CD14-positive monocyte (primary cell): ENCODE data around the gene IMPG2. TPM values are rescaled to one million over a fixed set of nuclear protein-coding genes. Genes with fewer than 3 reads are reported as not detected.

Source experiments
- DNase-seq, 3 donors: peaks; one replicate each; pipeline ENCODE4 v3.0.0-alpha.2; 2011 to 2022
- H2AFZ ChIP-seq: 2 replicates; pipeline ENCODE4 v1.6.0; 2012; ENCODE audit warnings: mild to moderate bottlenecking, low read depth, low read length, inconsistent platforms; ENCODE audit not compliant: insufficient read depth, poor library complexity, severe bottlenecking
- H3K27ac ChIP-seq, 2 donors: 1 replicate in 1 of 2; 2 replicates in 1 of 2; pipeline ENCODE4 v1.5.1; 2012 to 2013; ENCODE audit warnings: low read length in 2 of 2, control low read depth in 1 of 2, inconsistent platforms in 1 of 2, low read depth in 1 of 2, mild to moderate bottlenecking in 1 of 2
- H3K27me3 ChIP-seq, 2 donors: one replicate each; pipeline versions ENCODE4 v1.6.0 to v1.6.1; 2011 to 2013; ENCODE audit warnings: low read length in 2 of 2; ENCODE audit not compliant: control insufficient read depth in 2 of 2, insufficient read depth in 2 of 2
- H3K36me3 ChIP-seq, 2 donors: replicated peaks in 1 of 2; 1 replicate in 1 of 2; 2 replicates in 1 of 2; pipeline versions ENCODE4 v1.5.1 to v1.6.1; 2012 to 2013; ENCODE audit warnings: low read length in 2 of 2, control low read depth in 1 of 2, inconsistent platforms in 1 of 2, mild to moderate bottlenecking in 1 of 2; ENCODE audit not compliant: insufficient read depth in 2 of 2, control insufficient read depth in 1 of 2
- H3K4me1 ChIP-seq, 2 donors: 1 replicate in 1 of 2; 2 replicates in 1 of 2; pipeline versions ENCODE4 v1.5.1 to v1.6.1; 2012 to 2013; ENCODE audit warnings: low read length in 2 of 2, control low read depth in 1 of 2, inconsistent platforms in 1 of 2, mild to moderate bottlenecking in 1 of 2, moderate library complexity in 1 of 2; ENCODE audit not compliant: insufficient read depth in 2 of 2, control insufficient read depth in 1 of 2
- H3K4me2 ChIP-seq: replicated peaks from 2 replicates; pipeline ENCODE3; 2012; ENCODE audit warnings: low read length, moderate library complexity, mild to moderate bottlenecking; ENCODE audit not compliant: poor library complexity, severe bottlenecking; ENCODE audit errors: extremely low read depth
- H3K4me3 ChIP-seq, 3 experiments: fragments of 200-600 bp in 1 of 3; sonication (generic) in 1 of 3; replicated peaks in 1 of 3; 1 replicate in 2 of 3; 2 replicates in 1 of 3; pipeline ENCODE4 v1.5.1; 2011 to 2013; ENCODE audit warnings: low read length in 3 of 3, mild to moderate bottlenecking in 3 of 3, control low read depth in 2 of 3, low read depth in 2 of 3, inconsistent platforms in 1 of 3, moderate library complexity in 1 of 3
- H3K79me2 ChIP-seq: 2 replicates; pipeline ENCODE4 v1.6.0; 2012; ENCODE audit warnings: mild to moderate bottlenecking, control low read depth, inconsistent platforms, low read length, moderate library complexity; ENCODE audit not compliant: insufficient read depth
- H3K9ac ChIP-seq: 2 replicates; pipeline ENCODE4 v1.6.0; 2017; ENCODE audit warnings: low read length, mild to moderate bottlenecking; ENCODE audit not compliant: insufficient read depth, poor library complexity, severe bottlenecking
- H3K9me3 ChIP-seq, 2 donors: replicated peaks in 1 of 2; 1 replicate in 1 of 2; 2 replicates in 1 of 2; pipeline versions ENCODE4 v1.5.1 to v1.6.1; 2012 to 2013; ENCODE audit warnings: low read length in 2 of 2, control low read depth in 1 of 2; ENCODE audit not compliant: control insufficient read depth in 1 of 2, insufficient read depth in 1 of 2
- H4K20me1 ChIP-seq: 2 replicates; pipeline ENCODE4 v1.6.0; 2012; ENCODE audit warnings: mild to moderate bottlenecking, low read length, control low read depth, moderate library complexity; ENCODE audit not compliant: insufficient read depth
- H3K27ac Mint-ChIP-seq, 7 donors: one replicate each; pipeline ENCODE4 v1.8.0; 2020; ENCODE audit warnings: mild to moderate bottlenecking in 7 of 7, mixed read lengths in 7 of 7, moderate library complexity in 6 of 7, inconsistent platforms in 2 of 7
- H3K27me3 Mint-ChIP-seq, 3 donors: one replicate each; pipeline ENCODE4 v1.8.0; 2021 to 2022; ENCODE audit warnings: low read depth in 3 of 3, mild to moderate bottlenecking in 3 of 3, mixed read lengths in 3 of 3, moderate library complexity in 3 of 3, inconsistent platforms in 1 of 3
- H3K36me3 Mint-ChIP-seq, 2 donors: one replicate each; pipeline ENCODE4 v1.8.0; 2020; ENCODE audit warnings: mixed read lengths in 2 of 2, inconsistent platforms in 1 of 2, mild to moderate bottlenecking in 1 of 2
- H3K4me1 Mint-ChIP-seq: one replicate; pipeline ENCODE4 v1.8.0; 2020; ENCODE audit warnings: mild to moderate bottlenecking, mixed read lengths
- H3K4me3 Mint-ChIP-seq, 2 donors: one replicate each; pipeline ENCODE4 v1.8.0; 2020; ENCODE audit warnings: mild to moderate bottlenecking in 2 of 2, mixed read lengths in 2 of 2, moderate library complexity in 1 of 2
- H3K9me3 Mint-ChIP-seq, 7 donors: one replicate each; pipeline ENCODE4 v1.8.0; 2020 to 2022; ENCODE audit warnings: mixed read lengths in 7 of 7, mild to moderate bottlenecking in 6 of 7, moderate library complexity in 6 of 7, inconsistent platforms in 2 of 7
- CTCF ChIP-seq: fragments of 200-600 bp; IDR thresholded peaks from one replicate; pipeline ENCODE4 v1.8.0; 2022; ENCODE audit warnings: antibody characterized with exemption, mild to moderate bottlenecking
- WGBS: methylation state at CpG from one replicate; pipeline ENCODE4 v1.1.5; 2013; ENCODE audit warnings: missing lambda C conversion rate; ENCODE audit not compliant: insufficient coverage; 5-methylcytosine and 5-hydroxymethylcytosine counted together
- intact Hi-C, 2 donors: fragments of 100-400 bp; cut with micrococcal nuclease; formaldehyde crosslinking; loops; one replicate each; pipeline versions ENCODE4 v1.15.0 to v1.15.1; 2023
- polyA plus RNA-seq, 3 donors: library from polyadenylated mRNA; depleted of rRNA in 1 of 3; unstranded in 2 of 3; stranded (reverse) in 1 of 3; fragments of 300-500 nt in 2 of 3; fragments of >200 nt in 1 of 3; fragmentation: Illumina TruSeq in 2 of 3; gene quantifications; 1 replicate in 2 of 3; 2 replicates in 1 of 3; pipeline ENCODE4 v1.2.3, GENCODE V29; 2012 to 2021

The IMPG2 gene
- polyA plus RNA-seq, 3 donors = 0.04 to 0.15 TPM; not detected in 1

DNA sequence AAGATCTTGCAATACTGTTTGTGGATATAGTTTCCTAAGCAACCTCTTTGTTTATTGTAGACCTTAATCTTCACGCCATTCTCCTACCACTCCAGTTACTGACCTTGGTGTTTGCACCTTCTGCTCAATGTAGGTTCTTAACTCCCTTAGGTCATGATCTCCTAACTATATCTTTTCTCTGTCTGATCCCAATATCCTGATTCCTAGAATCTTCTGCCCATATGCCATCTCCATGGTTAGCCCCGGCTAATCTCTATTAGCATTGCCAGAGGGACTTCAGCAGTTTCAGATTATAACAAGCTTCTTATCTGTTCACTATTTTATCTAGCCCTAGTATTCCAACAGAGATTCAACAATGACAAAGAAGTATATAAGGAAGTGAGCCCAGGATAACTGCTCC is 64.9 kb downstream of the IMPG2 start:
- Histone ChIP-seq H3K4me2 (no peak overlapping the region), H2AFZ (no peak overlapping the region), H3K79me2 (no peaks in the 10 kb centered on the region), H4K20me1 (no peaks in the 10 kb centered on the region), H3K4me1 (no peaks in the 10 kb centered on the region), H3K9me3 (no peaks in the 10 kb centered on the region), H3K4me3 (no peak overlapping the region), H3K27ac (no peak overlapping the region), H3K27me3 (no peaks in the 10 kb centered on the region), H3K9ac (no peak overlapping the region), H3K36me3 (no peaks in the 10 kb centered on the region)
- intact Hi-C loops = no loop called here
- no peak for TF ChIP-seq CTCF
- Mint-ChIP-seq H3K36me3 (no peaks in the 10 kb centered on the region), H3K27ac (no peak overlapping the region), H3K4me1 (no peaks in the 10 kb centered on the region), H3K4me3 (no peak overlapping the region), H3K9me3 (peaks cover 0 to 2% (median 0%) of the 10 kb centered on the region in 7 donors), H3K27me3 (peaks cover 0 to 3% (median 0%) of the 10 kb centered on the region in 3 donors)
- 88% methylated on average over 2 of the region's 2 CpGs for WGBS
- DNase-seq = no peak

GRCh38 chr3:101253396-101253795 is 67.0 kb downstream of the IMPG2 start:
- no peak for DNase-seq
- Histone ChIP-seq H3K4me2 (no peak overlapping the region), H3K9ac (no peak overlapping the region), H3K27me3 (no peaks in the 10 kb centered on the region), H3K4me1 (no peaks in the 10 kb centered on the region), H3K36me3 (no peaks in the 10 kb centered on the region), H3K27ac (no peak overlapping the region), H4K20me1 (no peaks in the 10 kb centered on the region), H3K9me3 (no peaks in the 10 kb centered on the region), H3K79me2 (no peaks in the 10 kb centered on the region), H2AFZ (no peak overlapping the region), H3K4me3 (no peak overlapping the region)
- Mint-ChIP-seq H3K4me1 (peaks cover 5% of the 10 kb centered on the region), H3K27me3 (peaks cover 2 to 3% (median 3%) of the 10 kb centered on the region in 3 donors), H3K36me3 (no peaks in the 10 kb centered on the region), H3K4me3 (no peak overlapping the region), H3K27ac (no peak overlapping the region), H3K9me3 (peaks cover 0 to 4% (median 2%) of the 10 kb centered on the region in 7 donors)
- no CpG with 5 or more reads among the region's 3 CpGs for WGBS
- intact Hi-C loops = no loop called here
- TF ChIP-seq CTCF = no peak
